T-helper 1 cell (primary cell): ENCODE measurements around the gene CSPG4.

ENCODE experiments used
- DNase-seq, 5 donors: peaks; one replicate each; pipeline ENCODE4 v3.0.0-alpha.2; 2012 to 2020

CSPG4 gene

DNA sequence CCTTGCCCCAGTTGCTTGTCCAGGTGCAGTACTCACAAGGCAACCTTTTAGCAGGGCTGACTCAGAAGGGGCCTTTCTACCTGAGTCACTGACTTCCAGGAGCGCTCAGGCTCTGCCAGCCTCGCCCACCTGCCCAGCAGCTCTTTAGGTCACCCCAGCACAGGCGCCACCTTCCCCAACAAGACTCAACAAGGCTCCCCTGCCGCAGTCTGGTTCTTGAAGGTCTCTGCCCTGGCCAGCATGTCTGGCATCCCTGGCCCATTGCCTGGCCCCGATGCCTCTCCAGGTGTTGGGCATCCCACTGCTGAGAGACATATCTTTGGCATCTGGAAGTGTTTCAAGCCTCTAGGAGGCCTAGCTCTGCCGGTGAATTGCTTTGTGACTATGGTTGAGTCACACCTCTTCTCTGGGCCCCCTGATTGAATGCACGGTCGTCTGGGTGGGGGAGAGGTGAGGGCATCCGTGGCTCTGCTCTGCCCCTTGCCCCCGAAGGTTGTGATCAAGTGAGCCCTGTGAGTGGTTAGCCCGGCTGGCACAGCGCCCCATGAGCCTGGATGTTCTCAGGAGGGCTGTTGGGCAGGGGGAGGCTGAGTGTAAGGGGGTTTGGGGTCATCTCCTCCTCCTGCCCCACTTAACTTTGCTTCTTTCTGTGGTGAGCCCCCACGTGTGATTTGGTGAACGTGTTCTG, 43.3 kb downstream of the CSPG4 start:
- no peak for DNase-seq

DNA sequence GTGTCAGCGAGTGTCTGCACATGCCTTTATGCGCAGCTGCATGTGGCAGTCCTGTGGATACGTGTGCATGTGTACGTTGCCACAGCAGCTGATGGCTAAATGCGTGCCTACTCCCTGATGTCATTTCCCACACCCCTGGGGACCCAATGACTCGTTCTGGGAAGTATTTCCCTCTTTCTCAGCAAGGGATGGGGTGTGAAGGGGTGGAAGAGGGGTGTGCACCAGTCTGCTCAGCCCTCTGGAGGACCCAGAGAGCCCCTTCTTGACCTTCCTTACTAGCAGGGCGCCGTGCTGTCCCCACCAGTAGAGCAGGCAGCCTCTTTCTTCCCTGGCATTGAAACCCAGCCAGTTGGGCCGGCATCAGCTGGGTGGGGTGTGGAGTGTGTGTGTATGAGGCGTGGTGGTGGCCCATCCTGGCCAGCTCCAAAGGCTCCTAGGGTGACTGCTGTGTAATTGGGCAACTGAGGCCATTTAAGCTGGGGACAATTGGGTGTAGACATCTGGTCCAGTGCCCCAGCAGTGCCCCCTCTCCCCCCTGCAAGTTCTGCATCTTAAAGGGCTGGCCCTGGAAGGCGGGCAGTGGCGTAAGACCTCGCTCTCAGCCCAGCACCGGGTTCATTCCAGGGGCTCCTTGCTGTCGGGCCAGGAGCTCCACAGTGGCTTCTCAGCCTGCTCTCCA, 45.7 kb downstream of the CSPG4 start:
- no peak for DNase-seq

DNA sequence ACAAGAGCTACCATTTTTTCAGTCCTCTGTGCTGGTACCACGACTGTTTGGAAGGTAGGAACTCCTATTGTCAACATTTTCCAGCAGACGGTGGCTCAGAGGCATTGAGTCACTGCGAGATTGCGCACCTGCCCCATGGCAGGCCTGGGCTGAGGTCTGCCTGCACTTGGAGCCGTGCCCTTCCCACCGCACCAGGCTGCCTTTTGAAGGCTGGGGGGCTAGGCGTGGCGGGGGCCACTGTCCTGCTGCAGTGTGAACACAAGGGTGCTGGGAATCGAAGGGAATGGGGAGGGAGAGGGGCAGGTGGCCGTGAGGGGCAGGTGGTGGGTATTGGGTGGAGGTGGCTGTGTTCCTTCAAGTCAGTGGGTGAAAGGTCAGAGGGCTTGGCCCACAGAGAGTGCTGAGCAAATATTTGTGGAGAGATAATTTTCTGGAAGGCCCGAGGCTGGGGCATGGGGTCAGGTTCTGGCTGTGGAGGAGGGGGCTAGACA, 48.7 kb downstream of the CSPG4 start:
- no peak for DNase-seq

DNA sequence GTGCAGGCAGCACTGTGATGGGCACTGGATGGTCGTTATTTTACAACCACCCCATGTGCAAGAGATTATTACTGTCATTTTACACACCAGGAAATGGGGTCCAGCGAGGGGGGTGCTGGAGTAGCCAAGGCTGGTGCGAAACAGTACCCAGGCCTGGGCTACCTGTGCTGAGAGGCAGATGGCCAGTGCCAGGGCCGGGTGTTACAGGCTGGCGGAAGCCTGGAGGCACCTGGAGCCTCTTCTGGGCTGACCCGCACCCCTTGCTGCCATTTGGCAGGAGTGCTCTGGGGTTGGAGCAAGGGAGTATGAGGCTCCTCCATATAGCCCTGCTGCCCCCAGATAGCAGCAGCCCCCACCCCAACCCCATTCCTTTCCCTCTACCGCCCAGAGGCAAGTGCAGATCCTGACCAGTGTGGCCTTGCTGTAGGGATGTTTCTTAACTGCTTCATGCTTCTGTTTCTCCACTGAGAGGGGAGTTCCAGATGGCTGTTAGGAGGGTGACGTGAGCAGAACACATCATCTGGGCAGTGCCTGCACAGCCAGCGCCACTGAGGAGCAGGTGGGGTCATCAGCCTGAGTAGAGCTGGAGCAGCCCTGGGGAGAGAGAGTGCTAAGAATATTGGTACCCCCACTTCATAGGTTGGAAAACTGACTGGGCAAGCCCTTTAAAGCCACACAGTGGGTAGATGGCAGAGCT, 49.7 kb downstream of the CSPG4 start:
- no peak for DNase-seq

DNA sequence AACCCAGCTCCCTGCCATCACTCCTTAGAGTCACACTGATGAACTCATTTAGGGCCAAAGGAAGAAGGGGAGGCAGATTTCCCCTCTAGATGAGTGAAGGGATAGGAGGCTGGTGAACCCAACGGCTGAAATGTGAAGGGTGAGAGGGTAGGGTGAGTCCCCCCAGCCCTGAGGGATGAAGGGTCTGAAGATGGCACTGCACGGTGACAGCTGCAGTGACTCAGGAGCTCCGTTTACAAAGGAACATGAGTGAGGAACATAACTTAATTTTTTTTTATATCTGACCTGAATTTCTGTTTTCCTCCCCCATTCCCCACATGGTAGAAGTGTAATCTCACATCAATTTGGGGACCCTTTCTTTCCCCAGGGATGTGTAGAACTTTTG, 50.9 kb downstream of the CSPG4 start:
- DNase-seq, result no peak

DNA sequence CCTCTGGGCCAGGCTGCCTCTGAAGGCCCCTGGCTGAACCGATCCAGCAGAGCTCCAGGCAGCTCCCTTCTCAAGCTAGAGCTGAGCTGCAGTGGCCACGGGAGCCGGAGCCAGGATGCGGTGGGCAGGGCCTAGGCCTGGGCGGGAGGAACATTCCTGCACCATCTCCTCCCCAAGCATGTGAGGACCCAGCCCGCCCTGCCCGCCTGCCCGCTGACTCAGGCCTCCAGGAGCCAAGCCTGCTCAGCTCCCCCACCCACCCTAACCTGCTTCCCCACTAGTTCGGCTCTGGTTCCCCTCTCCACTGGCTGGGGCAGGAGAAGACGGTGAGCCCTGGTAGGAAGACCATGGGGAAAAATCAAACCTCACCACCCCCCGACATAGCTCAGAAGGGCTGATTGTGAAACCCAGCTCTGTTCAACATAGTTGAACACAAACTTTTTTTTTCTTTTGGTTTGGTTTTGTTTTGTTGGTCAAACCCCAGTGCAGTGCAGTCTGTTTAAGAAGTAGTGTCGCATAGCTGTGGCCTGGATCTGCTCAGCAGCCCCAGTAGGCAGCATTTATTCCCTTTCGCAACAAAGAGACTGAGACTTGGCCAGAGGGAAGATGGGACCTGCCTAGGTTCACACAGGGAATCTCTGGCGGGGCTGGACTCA, 51.4 kb downstream of the CSPG4 start:
- DNase-seq, result no peak

DNA sequence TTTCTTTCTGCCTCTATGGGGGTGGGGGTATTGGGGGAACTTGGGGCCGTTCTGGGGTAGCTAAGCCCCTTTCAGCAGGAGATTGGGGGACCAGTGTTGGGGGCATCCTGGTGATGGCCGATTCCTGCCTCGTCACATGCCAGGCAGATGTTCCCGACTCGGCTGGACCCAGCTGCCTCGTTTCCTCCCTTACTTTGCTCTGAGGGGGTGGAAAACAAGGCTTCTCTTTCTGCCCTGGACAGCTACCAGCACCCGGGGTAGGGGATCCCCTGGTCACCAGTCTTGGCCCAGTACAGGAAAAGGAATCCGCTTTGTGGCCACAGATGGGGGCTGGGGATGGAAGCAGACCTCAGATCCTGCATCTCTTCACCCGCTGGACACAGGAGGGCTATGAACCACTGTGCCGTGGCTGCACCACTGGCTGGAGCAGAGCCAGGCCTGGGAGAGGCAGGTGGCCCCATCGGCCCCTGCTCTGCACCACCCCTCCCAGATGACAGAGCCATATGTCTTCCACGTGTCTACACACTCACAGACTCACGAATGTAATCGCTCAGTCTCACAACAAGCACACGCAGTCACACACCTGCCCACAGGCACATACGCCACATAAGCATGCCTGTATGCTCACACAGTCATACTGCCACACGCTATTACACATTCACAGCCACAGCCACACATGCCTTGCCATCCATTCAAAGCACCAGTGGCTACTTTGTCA, 52.6 kb downstream of the CSPG4 start:
- no peak for DNase-seq

DNA sequence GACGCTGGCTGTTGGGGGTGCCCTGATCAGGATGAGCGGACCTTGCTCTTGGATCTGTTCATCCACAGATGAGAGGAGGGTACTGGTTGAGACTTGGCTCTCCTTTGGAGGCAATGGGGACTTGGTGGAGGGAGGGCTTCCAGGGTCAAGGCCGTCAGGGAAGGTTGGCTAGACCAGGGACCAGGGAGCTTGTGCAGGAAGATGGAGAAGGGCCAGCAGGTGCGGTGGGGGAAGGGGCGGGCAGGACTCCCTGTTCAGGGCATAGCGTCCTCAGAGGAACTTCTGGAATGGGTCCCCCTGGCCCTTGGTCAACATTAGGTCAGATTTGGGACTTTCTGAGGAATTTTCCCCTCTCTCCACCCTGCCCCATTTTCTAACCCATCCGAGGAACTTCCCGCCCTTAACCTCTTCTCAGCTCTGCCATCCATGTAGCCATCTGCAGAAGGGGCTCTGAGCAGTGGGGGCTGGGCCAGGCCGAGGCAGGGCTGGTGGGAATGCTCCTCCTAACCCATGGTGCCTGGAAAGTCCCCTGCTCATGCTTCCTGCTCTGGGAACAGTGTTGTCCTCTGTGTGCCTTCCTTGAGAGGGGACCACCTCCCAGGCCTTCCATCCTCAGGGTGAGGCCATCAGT, 53.4 kb downstream of the CSPG4 start:
- no peak for DNase-seq

DNA sequence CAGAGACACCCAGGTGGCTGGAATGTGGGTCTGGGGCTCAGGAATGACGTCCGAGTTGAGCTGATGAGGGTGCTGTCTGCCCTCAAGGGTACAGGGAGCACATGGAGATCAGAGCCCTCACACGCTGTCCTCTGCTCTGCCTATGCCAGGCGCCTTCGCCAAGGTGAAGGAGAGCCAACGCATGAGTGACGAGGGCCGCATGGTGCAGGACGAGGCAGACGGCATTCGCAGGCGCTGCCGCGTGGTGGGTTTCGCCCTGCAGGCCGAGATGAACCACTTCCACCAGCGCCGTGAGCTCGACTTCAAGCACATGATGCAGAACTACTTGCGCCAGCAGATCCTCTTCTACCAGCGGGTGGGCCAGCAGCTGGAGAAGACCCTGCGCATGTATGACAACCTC, 55.8 kb downstream of the CSPG4 start:
- no peak for DNase-seq

DNA sequence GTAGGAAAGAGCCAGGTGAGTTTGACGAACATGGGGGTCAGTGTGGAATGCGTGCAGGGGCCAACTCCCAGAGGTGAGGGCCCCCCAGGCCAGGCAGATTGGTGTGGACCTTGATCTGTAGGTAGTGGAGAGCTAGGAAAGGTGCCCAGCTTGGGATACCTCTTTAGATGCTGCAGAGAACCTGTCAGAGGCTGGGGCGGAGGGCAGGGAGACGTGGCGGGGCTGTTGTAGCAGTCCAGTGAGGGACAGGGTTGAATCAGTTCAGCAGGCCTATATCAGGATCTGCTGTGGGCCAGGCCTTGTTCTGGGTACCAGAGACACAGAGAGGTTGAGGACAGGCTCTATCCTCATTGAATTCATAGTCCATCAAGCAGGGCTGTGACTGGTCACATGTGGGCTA, 56.3 kb downstream of the CSPG4 start:
- no peak for DNase-seq

DNA sequence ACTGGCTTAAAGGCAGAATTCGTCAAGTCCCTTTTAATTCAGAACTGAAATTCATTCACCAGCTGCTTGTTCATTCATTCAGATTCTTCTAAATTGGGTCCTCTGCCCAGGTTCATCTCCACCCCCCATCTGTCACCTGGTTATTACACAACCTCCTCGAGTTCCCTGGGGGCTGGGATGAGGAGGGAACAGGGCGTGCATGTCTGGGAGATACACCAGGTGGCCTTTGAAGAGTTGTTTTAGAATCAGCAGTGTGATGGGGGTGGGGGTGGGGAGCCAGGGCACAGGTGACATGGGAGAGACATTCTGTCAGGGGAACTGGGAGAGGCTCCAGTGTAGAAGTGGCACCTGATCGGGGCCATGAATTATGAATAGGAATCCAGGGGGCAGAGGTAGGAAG, 56.7 kb downstream of the CSPG4 start:
- no peak for DNase-seq

DNA sequence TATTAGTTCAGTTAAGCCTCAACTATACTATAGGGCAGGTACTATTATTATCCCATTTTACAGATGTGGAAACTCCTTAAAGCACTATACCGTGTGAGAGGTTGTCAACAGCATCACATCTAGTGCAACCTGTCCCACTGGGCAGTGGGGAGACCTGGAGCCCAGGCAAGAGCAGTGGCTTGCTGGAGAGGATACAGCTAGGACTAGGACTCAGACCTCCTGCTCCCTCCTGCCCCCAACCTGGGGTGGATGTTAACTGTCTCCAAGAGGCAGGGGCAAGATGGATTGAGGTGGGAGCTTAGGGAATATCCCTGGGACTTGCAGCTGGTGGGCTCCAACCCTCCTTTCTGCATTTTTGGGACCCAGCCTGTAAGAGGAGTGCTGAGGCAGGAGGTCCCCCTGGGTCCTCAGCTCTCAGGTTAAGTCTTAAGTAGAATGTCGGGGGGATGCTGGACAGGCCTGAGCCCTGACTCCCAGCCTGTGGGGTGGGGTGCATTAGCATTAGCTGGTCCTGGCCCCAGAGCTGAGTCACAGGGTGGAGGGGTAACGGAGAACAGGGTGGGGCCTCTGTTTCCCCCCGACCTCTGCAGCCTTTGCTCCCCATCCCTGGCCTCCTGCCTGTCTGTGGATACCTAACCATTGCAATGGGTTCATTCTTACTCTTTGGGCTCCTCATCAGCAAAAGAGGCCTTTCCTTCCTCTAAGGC, 58.3 kb downstream of the CSPG4 start:
- DNase-seq, result no peak

DNA sequence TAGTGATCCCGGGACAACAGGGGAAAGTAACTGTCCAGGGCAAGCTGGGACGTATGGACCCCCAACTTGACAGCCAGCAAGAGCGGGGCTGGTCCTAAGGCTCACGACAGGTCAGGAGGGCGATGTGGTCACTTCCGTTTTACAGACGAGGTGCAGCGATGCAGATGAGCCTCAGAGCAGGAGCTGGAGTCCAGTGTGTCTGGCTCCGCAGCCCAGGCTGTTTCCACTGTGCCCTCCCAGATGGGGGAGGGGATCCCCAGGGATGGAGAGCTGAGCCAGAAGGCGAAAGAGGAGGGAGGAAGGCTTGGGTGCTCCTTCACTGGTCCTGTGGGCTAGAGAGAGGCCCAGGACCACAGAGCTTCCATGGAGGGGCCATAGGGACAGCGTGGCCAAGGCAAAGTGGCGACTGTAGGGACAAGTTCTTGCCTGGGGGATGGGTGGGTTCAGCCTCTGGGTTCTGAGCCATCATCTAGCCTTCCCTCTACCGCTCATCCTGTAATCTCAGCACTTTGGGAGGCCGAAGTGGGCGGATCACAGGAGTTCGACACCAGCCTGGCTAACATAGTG, 59.2 kb downstream of the CSPG4 start:
- no peak for DNase-seq

DNA sequence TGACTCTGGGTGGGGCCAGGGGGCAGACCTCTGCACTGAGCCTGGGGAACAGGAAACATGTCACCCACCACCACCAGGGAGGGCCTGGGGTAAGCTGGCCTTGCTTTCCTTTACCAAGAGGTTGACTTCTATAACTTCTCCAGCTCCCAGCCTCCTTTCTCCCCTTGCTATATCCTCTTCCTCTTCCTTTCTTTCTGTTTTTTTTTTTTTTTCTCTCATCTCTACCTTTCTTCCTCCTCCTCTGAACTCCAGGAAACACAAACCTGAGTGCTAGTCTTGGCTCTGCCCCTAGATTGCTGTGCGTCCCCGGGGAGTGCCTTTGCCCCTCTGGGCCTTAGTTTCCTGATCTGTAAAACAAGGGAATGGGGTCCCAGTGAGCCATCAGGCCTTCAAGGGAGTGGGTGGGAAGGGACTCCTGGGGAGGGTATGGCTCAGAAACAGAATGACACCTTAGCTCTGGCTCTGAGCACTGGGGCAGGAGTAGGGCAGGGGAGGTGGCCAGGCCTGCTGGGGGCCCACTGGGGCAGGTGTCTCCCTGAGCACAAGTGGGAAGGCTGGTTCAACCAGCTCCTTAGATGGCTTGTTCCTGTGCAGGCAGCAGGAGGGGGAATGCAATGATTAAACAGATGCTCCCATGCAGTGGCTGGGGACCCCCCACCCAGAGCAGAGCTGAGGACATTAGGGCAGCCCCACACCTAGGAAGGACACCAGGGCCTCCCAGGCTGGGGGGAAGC, 60.7 kb downstream of the CSPG4 start:
- DNase-seq, result no peak

DNA sequence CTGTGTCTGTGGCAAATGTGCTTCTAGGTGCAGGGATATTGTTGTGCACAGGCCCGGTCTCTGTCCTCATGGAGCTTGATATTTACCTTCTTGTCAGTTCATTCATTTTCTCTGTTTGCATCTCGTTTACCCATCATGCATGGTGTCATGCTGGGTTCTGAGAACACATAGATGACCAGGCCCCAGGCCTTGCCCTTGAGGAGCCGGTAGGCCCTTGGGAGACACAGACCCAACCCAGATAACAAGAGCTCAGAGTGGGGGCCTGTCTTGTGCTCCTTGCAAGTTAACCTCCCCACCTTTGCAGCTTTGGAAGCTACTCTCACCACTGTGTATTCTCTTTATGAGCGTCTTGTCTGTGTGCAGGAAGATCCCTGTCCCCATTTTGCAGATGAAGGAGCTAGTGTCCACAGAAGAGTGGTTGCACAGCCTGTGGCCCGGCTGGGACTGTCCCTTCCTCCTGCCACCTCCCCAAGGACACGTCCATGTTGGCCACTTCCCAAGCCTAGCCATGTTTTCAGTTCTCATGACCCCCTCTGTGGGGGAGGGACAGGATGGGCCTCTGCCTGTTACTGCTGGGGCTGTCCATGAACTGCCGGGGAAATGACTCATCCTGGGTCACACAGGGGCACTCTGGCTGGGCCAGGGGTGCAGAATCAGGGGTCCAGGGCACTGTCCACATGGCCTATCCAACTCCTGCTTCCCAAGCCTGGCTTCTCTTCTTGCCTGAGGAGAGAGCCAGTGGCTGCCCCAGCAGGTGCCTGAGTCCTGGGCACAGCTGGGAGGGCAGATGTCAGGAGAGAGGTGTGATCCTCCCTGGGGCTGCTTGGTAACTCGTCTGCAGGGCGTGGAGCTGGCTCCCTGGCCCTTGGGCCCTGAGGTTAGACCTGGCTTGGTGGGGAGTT, 61.5 kb downstream of the CSPG4 start:
- no peak for DNase-seq

DNA sequence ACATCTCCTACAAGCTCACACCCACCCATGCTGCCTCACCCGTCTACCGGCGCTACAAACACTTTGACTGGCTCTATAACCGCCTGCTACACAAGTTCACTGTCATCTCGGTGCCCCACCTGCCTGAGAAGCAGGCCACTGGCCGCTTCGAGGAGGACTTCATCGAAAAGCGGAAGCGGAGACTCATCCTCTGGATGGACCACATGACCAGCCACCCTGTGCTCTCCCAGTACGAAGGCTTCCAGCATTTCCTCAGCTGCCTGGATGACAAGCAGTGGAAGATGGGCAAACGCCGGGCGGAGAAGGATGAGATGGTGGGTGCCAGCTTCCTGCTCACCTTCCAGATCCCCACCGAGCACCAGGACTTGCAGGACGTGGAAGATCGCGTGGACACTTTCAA, 62.8 kb downstream of the CSPG4 start:
- no peak for DNase-seq

DNA sequence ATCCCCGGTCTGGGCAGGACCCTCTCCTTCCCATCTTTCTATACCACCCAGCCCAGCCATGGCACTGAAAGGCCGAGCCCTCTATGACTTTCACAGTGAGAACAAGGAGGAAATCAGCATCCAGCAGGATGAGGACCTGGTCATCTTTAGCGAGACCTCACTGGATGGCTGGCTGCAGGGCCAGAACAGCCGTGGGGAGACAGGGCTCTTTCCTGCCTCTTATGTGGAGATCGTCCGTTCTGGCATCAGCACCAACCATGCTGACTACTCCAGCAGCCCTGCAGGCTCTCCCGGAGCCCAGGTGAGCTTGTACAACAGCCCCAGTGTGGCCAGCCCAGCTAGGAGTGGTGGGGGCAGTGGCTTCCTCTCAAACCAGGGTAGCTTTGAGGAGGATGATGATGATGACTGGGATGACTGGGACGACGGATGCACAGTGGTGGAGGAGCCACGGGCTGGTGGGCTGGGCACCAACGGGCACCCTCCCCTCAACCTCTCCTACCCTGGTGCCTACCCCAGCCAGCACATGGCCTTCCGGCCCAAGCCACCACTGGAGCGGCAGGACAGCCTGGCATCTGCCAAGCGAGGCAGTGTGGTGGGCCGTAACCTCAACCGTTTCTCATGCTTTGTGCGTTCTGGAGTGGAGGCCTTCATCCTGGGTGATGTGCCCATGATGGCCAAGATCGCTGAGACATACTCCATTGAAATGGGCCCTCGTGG, 63.4 kb downstream of the CSPG4 start:
- DNase-seq, result no peak

DNA sequence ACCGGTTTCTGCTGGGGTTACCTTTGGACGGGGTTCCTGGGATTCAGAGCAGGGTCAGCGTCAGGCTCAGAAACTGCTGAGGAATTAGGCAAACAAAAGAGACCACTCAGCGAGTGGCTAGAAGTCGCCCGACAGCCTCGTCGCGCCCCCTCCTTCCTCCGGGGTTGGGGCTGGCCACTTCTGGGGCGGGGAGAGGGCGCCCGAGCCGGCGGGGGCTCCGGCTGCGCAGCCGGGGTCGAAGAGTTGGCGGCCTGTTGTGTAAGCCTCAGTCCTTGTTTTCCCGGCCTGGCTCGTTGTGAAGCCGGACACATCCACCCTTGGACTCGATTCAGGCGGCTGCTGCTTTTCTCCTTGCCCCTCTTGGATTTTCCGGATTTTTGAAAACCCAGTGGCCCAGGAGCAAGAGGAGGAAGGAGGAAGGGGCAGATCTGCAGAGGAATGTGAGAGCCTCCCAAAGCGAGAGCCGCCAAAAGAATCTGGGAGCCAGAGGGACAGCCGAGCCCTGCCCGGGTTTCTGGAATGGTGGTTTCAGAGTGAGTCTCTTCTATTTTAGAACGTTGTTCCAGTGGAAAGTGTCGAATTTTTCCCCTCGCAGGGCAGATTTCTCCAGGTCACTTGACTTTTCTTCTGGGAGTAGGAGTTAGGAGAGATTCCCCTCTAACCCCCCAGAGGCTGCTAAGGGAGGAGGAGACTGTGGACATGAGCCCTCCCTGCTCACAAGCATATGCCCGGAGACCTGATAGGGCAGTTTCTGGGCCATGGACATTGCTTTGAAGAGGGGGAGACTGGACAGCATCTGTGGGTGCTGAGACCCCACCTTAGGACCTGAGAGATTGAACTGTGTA, 64.3 kb downstream of the CSPG4 start:
- DNase-seq, result no peak
